GM18502 (cell line): ENCODE results near the gene TRAK1.

Source experiments
- ATAC-seq: cut with Tn5 transposase; IDR thresholded peaks from one replicate; pipeline ENCODE4 v1.9.1; 2021; ENCODE audit warnings: mild to moderate bottlenecking; ENCODE audit not compliant: unreplicated experiment, poor library complexity

Gene TRAK1

DNA sequence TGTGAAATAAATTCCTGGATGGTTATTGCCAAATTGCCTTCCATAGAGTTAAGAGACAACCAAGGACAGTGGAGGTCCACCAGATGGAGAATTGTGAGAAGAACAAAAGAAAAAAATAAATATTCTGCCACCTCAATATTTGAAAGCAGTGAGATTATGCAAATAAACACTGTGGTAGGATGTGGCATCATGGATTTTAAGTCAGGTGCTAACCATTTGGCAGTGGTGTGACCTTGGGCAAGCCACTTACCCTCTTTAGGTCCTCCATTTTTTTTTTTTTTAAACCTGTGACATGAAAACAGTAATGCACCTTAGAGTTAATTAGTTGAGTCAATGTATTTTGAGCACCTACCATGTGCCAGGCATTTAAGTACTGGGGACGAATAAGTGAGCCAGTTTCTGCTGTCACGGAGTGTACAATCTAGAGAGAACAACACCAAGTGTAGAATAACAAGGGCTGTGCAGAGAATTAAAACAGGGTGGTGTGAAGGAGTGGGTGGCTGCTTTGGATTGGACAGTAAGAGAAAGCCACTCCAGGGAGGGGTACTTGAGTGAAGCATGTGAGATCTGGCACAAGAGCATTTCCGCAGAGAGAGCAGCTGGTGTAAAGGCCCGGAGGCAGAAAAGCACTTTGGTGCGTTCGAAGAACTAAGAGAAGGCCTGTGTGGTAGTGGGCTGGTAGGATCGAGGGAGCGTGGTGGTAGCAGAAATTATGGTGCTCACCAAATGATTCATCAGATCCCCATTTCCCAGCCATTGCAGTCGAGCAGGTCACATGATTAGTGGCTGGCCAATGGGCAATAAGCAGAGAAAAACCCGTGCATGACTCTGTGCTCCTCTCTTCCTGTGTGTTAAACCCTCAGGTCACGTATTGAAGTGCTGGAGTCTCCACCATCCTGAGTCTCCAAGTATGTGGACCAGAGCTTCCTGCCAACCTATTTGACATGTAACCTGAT is 135.6 kb downstream of the TRAK1 start:
- no peak for ATAC-seq

- no peak for ATAC-seq
These were observed 137.6 kb downstream of the TRAK1 start for GRCh38 chr3:42228796-42229195.

DNA sequence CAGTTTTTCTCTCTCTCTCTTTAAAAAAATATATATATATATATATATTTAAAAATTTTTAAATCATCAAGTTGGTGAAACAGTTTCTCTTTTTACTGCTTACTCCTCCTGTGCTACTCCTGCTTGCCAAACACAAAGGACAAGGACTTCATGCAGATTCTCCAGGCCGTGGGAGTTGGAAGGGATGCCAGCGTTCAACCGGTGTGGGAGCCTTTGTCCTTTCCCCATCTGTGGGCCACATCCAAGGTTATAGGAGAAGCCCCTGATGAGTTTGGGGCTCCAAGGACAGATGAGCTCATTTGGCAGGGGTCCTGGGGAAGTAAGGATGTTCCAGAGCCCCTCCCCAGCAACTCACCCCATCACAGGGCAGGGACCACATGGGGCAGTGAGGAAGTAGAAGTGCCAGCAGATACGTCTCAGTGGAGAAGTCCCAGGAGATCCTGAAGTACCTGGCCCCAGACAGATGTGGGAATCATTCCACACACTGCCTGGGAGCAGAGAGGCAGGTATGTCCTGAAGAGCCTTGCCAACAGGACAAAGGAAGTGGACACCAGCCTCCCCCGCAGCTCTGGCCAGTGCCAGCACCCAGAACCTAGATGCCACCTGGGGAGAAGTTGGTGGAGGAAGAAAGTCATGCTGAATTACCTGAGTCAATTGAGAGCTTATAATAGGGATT is 138.2 kb downstream of the TRAK1 start:
- no peak for ATAC-seq

DNA sequence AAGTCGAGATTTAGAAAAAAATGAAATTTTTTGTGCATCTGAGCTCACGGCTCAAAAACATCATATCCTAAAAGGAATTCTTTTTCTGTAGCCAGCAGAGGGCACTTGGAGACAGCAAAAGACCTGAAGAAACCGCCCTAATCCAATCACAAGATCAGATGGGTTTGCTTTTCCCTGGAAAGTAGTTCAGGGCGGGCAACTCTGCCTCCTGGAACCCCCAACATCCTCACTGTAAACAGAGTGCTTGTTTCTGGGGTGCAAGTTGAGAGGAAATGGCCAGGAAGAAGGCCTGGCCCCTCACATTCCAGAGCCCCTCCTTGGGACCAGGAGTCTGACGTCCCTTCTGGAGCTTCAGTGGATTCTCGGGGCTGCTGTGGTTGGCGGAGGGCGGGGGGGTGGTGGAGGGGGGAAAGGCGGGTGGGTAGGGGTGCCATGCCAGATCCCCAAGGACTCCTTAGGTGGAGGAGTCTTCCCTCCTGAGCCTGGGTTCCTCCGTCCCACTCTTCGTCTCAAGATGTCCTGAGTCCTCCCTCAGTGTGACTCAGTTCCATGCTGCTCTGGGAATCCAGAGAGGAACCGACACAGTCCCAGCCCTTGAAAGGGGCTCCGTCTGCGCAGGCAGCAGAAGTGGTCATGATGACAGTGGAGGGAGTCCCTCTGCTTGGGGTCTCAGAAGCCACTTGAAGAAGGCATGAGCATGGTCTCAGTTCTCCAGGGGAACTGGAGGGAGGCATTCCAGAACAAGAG is 139.0 kb downstream of the TRAK1 start:
- ATAC-seq = no peak

- ATAC-seq = no peak
These were observed 139.7 kb downstream of the TRAK1 start for GRCh38 chr3:42230860-42231259.

GRCh38 chr3:42235532-42235931 is 144.4 kb downstream of the TRAK1 start:
- ATAC-seq = no peak

- no peak for ATAC-seq
These were observed 145.5 kb downstream of the TRAK1 start for GRCh38 chr3:42236611-42237010.

- ATAC-seq = no peak
These were observed 154.9 kb downstream of the TRAK1 start for GRCh38 chr3:42246091-42246490.

DNA sequence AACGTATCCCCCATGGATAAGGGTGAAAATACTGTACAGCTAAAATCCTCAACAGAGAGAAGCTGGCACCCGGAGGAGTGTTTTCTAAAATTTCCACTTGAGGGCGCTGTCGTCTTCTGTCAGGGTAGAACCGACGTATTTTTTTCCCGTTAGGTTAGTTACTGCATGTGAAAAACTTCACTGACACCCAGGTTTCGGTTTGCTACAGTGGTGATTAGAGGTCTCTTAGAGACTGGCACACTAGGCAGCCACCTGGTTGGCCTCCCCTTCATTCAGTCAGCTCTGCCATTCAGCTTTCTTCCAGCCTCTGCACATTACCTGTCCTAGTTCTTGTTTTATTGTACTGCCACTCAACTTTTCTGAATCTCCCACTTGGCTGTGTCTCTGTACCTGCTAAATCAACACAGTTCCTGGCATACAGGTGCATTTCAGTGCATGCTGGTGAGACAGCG is 156.4 kb downstream of the TRAK1 start:
- no peak for ATAC-seq

- no peak for ATAC-seq
These were observed 159.6 kb downstream of the TRAK1 start for GRCh38 chr3:42250761-42251160.

DNA sequence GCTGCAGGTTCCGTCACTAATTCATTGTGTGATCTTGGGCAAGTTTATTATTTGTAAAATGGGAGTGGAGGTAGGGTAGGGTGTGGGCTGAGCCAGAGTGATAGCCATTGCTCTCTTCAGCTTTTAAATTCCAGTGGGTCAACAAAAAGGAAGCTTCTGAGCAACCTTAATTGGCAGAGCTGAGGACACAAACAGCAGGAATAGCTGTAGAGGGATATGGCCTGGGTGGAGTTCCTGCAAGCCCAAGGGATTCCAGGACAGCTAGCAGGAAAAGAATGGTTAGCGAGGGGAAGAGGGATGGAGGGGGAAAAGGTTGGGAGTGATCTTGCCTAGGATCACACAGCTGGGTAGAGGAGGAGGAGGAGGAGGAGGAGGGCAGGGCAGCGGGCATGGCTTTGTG is 163.4 kb downstream of the TRAK1 start:
- no peak for ATAC-seq

- no peak for ATAC-seq
These were observed 165.1 kb downstream of the TRAK1 start for GRCh38 chr3:42256135-42256819.

DNA sequence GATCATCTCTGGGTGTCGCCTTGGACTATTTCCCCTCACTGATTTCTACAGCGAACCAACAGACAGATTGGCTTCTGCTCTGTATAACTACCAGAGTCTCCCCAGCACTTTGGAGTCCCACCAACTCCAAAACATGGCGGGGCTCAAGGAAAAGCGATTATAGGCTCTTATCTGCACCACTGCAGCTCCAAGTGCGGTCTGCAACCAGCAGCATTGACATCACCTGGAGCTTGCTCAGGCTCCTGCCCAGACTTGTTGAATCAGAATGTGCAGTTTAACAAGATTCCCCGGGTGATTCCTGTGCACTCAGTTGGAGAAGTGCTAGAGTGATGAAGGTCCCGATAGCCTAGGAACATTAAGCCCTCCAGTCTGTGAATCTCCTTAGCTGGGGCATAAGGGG is 165.8 kb downstream of the TRAK1 start:
- ATAC-seq = no peak

GRCh38 chr3:42262525-42262924 is 171.4 kb downstream of the TRAK1 start:
- ATAC-seq = no peak

DNA sequence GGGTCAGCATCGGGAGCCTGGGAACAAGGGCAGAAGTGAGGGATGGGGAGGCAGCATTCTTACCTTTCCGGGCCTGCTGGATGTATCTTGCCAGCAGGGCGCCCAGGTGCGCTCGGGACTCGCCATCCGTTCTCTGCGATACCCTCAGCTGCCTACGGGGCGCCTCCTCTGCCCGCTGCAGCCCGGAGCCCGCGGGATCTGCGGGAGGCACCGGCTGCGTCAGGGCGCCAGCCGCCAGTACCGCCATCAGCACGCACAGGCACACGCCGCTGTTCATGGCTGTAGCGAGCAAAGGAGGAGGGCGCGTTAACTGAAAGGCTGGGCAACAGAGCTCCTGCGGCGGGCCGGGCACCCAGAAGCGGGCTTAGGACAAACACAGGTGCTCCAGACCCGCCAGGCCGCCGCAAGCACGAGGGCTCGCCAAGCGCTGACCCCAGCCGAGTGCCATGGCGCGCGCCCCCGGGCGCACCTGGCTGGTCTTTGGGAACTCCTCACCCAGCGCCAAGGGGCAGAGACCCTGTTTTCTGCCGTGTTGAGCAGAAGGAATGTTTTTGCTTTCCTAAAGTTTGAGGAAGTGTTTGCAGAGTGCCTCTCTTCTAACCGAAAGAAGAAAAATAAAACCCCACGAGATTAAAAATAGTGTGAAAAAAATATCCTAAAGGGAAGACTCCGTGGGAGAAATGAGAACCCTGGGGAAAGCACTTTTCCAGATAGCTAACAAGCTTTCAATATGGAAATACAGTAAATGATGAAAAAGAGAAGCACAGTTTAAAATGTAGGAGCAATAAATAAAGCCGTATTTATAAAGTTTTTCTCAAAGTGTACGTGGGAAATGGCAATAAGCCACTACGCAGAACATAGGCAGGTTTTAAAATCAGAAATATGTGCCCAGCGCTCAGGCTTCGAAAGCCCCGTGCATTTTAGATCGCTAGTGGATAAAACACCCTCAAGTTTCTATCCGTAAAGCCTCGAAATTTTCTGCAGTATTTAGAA is 172.5 kb downstream of the TRAK1 start:
- no peak for ATAC-seq

GRCh38 chr3:42264399-42265058 is 173.4 kb downstream of the TRAK1 start:
- no peak for ATAC-seq

DNA sequence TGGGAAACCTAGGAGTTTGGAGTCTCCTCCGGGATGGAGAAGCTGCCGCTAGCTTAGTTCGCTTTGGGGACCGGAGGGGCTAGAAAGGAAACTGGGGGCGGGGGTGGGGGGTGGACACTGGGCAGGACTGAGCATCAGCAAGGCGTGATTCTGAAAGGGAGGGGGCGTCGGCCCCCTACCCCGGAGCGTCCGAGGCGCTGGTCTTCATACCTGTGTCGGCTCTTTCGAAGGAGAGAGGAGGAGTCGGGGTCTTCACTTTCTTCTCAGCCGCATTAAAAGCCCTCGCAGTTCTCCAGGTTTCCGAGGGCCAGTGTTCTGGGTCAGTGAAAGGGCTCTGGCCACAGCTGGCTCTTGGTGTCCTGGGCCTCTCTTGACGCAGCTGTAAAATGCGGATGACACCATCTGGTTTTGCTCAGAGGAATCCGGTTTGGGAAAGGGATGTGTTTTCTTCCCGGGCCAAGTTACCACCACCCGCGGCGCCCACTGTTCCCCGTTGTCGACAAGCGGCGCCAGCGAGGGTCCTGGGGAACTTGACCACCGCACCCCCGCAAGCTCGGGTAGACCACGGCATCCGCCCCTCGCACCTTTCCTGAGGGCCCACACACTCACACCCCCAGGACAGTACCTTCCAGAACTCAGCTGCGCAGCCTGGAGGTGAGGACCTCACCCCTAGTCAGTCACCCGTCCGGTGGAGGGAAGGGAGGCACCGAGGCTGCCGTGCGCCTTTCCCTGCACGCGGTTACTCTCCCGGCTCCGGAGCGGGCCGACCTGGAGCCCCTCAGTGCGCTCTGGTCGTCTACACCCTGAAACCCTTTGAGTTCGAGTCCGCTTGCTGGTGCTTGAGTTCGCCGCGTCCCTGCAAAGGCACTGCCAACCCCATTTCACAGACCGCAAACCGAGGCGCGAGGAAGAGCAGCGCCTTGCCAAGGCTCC is 174.2 kb downstream of the TRAK1 start:
- no peak for ATAC-seq

- no peak for ATAC-seq
These were observed 174.9 kb downstream of the TRAK1 start, which contains the start of gene CCK for GRCh38 chr3:42266085-42266484. CCK (minus strand) TSS chr3:42266185; CDS start chr3:42263630, 2,555 bp downstream.
